ENCODE data around the gene TCEAL8.

DNA sequence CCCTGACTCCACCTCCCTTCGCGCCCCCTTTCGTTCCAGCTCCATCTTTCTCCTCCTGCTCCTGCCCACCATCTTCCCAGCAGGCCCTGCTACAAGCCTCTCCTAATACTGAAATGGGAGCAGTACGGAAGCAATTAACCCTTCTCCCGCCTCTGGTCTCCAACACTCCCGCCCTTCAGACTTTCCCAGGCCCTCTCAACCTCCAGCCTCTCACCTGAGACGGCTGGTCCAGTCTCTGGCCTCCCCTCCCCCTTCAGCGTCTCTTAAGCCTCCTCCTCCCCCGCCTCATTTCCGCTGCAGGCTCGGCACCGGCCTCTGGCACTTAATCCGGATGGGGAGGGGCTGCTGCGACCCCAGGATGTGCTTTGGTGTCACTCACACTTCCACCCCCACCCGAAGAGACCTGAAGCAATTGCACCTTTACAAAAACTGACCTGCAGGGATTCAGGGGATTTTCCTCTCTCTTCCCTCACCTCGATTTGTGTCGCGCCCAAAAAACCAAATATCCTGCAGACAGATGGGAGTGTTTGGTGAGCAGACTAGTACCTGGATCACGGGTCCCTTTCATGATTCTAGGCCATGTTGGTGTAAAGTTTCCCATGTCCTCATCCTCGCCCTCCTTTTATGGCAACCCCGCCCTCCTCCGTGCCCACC, 657 bp downstream of the TCEAL8 start:
- TF ChIP-seq TCF7L2 (IDR thresholded peaks at IDR 0.05; ENCODE audit: low read depth, low read length) (no peak), SIN3A (IDR thresholded peaks at IDR 0.05; ENCODE audit: borderline replicate concordance, insufficient read depth, low read depth, low read length) (no peak), POLR2AphosphoS5 (IDR thresholded peaks at IDR 0.05; ENCODE audit: low read depth, low read length) (no peak)
- TF ChIP-seq, protein P1, sequence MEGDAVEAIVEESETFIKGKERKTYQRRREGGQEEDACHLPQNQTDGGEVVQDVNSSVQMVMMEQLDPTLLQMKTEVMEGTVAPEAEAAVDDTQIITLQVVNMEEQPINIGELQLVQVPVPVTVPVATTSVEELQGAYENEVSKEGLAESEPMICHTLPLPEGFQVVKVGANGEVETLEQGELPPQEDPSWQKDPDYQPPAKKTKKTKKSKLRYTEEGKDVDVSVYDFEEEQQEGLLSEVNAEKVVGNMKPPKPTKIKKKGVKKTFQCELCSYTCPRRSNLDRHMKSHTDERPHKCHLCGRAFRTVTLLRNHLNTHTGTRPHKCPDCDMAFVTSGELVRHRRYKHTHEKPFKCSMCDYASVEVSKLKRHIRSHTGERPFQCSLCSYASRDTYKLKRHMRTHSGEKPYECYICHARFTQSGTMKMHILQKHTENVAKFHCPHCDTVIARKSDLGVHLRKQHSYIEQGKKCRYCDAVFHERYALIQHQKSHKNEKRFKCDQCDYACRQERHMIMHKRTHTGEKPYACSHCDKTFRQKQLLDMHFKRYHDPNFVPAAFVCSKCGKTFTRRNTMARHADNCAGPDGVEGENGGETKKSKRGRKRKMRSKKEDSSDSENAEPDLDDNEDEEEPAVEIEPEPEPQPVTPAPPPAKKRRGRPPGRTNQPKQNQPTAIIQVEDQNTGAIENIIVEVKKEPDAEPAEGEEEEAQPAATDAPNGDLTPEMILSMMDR (IDR thresholded peaks at IDR 0.05), result no peak

Data from Panc1 (cell line).